ENCODE results near the gene POM121C.
A peak's percentile ranks its signal among the peaks of the same experiment; 100 is the strongest.
"Not testable (repeated sequence)": the region's sequence is repeated elsewhere in the genome, so short reads cannot be mapped to it uniquely, and the experiment has no call there.

DNA sequence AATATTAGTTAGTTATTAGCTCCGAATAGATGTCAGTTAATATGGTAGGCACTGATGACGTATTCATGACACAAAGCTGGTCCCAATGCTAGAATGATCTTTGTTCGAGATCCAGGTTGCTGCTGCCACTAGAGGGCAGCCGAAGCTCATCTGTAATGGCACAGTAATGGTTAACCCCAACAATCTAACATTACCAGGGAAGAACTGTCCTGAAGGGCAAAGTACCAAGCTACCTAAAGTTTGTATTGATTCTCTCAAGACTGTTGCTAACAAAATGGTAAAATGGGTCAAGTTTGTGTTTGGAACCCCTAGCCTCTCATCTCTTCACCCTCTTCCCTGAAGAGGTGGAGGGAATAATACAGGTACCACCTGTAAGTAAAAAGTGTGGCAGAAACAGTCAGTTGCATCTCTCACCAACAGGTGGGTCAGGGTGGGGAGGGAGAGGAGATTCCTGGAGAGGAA, 33.6 kb downstream of the POM121C start:
- TF ChIP-seq, protein P1, sequence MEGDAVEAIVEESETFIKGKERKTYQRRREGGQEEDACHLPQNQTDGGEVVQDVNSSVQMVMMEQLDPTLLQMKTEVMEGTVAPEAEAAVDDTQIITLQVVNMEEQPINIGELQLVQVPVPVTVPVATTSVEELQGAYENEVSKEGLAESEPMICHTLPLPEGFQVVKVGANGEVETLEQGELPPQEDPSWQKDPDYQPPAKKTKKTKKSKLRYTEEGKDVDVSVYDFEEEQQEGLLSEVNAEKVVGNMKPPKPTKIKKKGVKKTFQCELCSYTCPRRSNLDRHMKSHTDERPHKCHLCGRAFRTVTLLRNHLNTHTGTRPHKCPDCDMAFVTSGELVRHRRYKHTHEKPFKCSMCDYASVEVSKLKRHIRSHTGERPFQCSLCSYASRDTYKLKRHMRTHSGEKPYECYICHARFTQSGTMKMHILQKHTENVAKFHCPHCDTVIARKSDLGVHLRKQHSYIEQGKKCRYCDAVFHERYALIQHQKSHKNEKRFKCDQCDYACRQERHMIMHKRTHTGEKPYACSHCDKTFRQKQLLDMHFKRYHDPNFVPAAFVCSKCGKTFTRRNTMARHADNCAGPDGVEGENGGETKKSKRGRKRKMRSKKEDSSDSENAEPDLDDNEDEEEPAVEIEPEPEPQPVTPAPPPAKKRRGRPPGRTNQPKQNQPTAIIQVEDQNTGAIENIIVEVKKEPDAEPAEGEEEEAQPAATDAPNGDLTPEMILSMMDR (conservative IDR thresholded peaks at IDR 0.05 in 1 of 2, IDR thresholded peaks at IDR 0.05 in 1 of 2; ENCODE audit: extremely low read depth in 1 of 2, insufficient read depth in 1 of 2, low read depth in 1 of 2, low read length in 2 of 2) = peak; percentile 22 to 32
- not testable (repeated sequence) for TF ChIP-seq EZH2 (IDR thresholded peaks at IDR 0.05; ENCODE audit: borderline replicate concordance, low read length)
